H9 (cell line): ENCODE results near the gene GMNN. TPM values are rescaled to one million over a fixed set of nuclear protein-coding genes. Genes with fewer than 3 reads are reported as not detected.

Experiments used
- DNase-seq: peaks from one replicate; pipeline ENCODE4 v3.0.0-alpha.2; 2017
- H2AFZ ChIP-seq: one replicate; pipeline ENCODE4 v1.6.1; 2013; ENCODE audit warnings: mild to moderate bottlenecking, low read length, control low read depth, moderate library complexity
- H2AK5ac ChIP-seq: 2 replicates; pipeline ENCODE4 v1.6.1; 2013; ENCODE audit warnings: low read length, control low read depth, mixed read lengths; ENCODE audit not compliant: insufficient read length
- H2BK120ac ChIP-seq: one replicate; pipeline ENCODE4 v1.6.1; 2013; ENCODE audit warnings: low read depth, mild to moderate bottlenecking, low read length, control low read depth, inconsistent platforms; ENCODE audit not compliant: poor library complexity, severe bottlenecking
- H2BK12ac ChIP-seq: 2 replicates; pipeline ENCODE4 v1.6.1; 2013; ENCODE audit warnings: low read length, control low read depth, mixed read lengths, low read depth; ENCODE audit not compliant: insufficient read length
- H2BK15ac ChIP-seq: 2 replicates; pipeline ENCODE4 v1.6.1; 2013; ENCODE audit warnings: low read depth, low read length, control low read depth
- H2BK20ac ChIP-seq: one replicate; pipeline ENCODE4 v1.6.1; 2013; ENCODE audit warnings: low read depth, mild to moderate bottlenecking, low read length, control low read depth, inconsistent platforms; ENCODE audit not compliant: poor library complexity, severe bottlenecking
- H2BK5ac ChIP-seq: 2 replicates; pipeline ENCODE4 v1.6.1; 2013; ENCODE audit warnings: low read length, control low read depth, mixed read lengths; ENCODE audit not compliant: insufficient read length
- H3K14ac ChIP-seq: 2 replicates; pipeline ENCODE4 v1.6.1; 2013; ENCODE audit warnings: low read length, control low read depth; ENCODE audit not compliant: insufficient read depth
- H3K18ac ChIP-seq: 2 replicates; pipeline ENCODE4 v1.6.1; 2013; ENCODE audit warnings: low read depth, mild to moderate bottlenecking, mixed read lengths, low read length, control low read depth; ENCODE audit not compliant: insufficient read length
- H3K23ac ChIP-seq: 2 replicates; pipeline ENCODE4 v1.6.1; 2013; ENCODE audit warnings: low read length, control low read depth, mixed read lengths, low read depth; ENCODE audit not compliant: insufficient read length
- H3K23me2 ChIP-seq: 2 replicates; pipeline ENCODE4 v1.6.1; 2013; ENCODE audit warnings: low read depth, mild to moderate bottlenecking, mixed read lengths, low read length, control low read depth; ENCODE audit not compliant: insufficient read length, poor library complexity, severe bottlenecking
- H3K27ac ChIP-seq: 2 replicates; pipeline ENCODE4 v1.5.1; 2013; ENCODE audit warnings: low read length, control low read depth, mixed read lengths, low read depth; ENCODE audit not compliant: insufficient read length
- H3K27me3 ChIP-seq: 2 replicates; pipeline ENCODE4 v1.6.1; 2013; ENCODE audit warnings: low read length, control low read depth, inconsistent platforms; ENCODE audit not compliant: insufficient read depth
- H3K4ac ChIP-seq: 2 replicates; pipeline ENCODE4 v1.6.1; 2013; ENCODE audit warnings: low read depth, mild to moderate bottlenecking, control low read depth, inconsistent platforms, low read length, moderate library complexity
- H3K4me1 ChIP-seq: 2 replicates; pipeline ENCODE4 v1.6.1; 2013; ENCODE audit warnings: low read length, control low read depth, inconsistent platforms; ENCODE audit not compliant: insufficient read depth
- H3K4me2 ChIP-seq: 2 replicates; pipeline ENCODE4 v1.6.1; 2013; ENCODE audit warnings: low read length, control low read depth, mixed read lengths; ENCODE audit not compliant: insufficient read length, insufficient read depth
- H3K56ac ChIP-seq: 2 replicates; pipeline ENCODE4 v1.6.1; 2013; ENCODE audit warnings: low read depth, mild to moderate bottlenecking, mixed read lengths, low read length, control low read depth; ENCODE audit not compliant: insufficient read length
- H3K79me1 ChIP-seq: 2 replicates; pipeline ENCODE4 v1.6.1; 2013; ENCODE audit warnings: low read depth, mild to moderate bottlenecking, moderate library complexity, low read length, control low read depth, inconsistent platforms; ENCODE audit not compliant: insufficient read depth, poor library complexity, severe bottlenecking
- H3K79me2 ChIP-seq: 2 replicates; pipeline ENCODE4 v1.6.1; 2013; ENCODE audit warnings: low read length, control low read depth, inconsistent platforms; ENCODE audit not compliant: insufficient read depth
- H3K9ac ChIP-seq: 2 replicates; pipeline ENCODE4 v1.6.1; 2013; ENCODE audit warnings: low read length, control low read depth, mixed read lengths; ENCODE audit not compliant: insufficient read length; ENCODE audit errors: extremely low read depth
- H3K9me3 ChIP-seq: one replicate; pipeline ENCODE4 v1.6.1; 2013; ENCODE audit warnings: low read depth, low read length, inconsistent platforms; ENCODE audit not compliant: control insufficient read depth
- H3T11ph ChIP-seq: one replicate; pipeline ENCODE4 v1.6.1; 2013; ENCODE audit warnings: mild to moderate bottlenecking, low read length, control low read depth, inconsistent platforms
- H4K20me1 ChIP-seq: one replicate; pipeline ENCODE4 v1.6.1; 2013; ENCODE audit not compliant: control insufficient read depth, insufficient read length, insufficient read depth
- H4K5ac ChIP-seq: 2 replicates; pipeline ENCODE4 v1.6.1; 2013; ENCODE audit warnings: low read depth, mild to moderate bottlenecking, mixed read lengths, low read length, control low read depth; ENCODE audit not compliant: insufficient read length
- H4K8ac ChIP-seq: replicated peaks from 2 replicates; pipeline ENCODE4 v1.6.1; 2013; ENCODE audit warnings: low read length, control low read depth, mixed read lengths, low read depth; ENCODE audit not compliant: insufficient read length
- H4K91ac ChIP-seq: 2 replicates; pipeline ENCODE4 v1.6.1; 2013; ENCODE audit warnings: low read depth, mild to moderate bottlenecking, moderate library complexity, mixed read lengths, low read length, control low read depth; ENCODE audit not compliant: insufficient read length
- H3K27ac Mint-ChIP-seq, 3 experiments: 2 replicates in 2 of 3; 3 replicates in 1 of 3; pipeline ENCODE4 v1.8.0; 2020 to 2021; ENCODE audit warnings: mixed read lengths in 3 of 3, mild to moderate bottlenecking in 1 of 3, moderate library complexity in 1 of 3
- H3K27me3 Mint-ChIP-seq: 2 replicates; pipeline ENCODE4 v1.8.0; 2021; ENCODE audit warnings: low read depth, mild to moderate bottlenecking, moderate library complexity, mixed read lengths
- H3K36me3 Mint-ChIP-seq, 3 experiments: 2 replicates in 2 of 3; 3 replicates in 1 of 3; pipeline ENCODE4 v1.8.0; 2020 to 2021; ENCODE audit warnings: low read depth in 3 of 3, mixed read lengths in 3 of 3; ENCODE audit not compliant: insufficient read depth in 1 of 3
- H3K4me1 Mint-ChIP-seq, 2 experiments: 2 replicates each; pipeline ENCODE4 v1.8.0; 2020; ENCODE audit warnings: mixed read lengths in 2 of 2
- H3K4me3 Mint-ChIP-seq, 2 experiments: 2 replicates in 1 of 2; 3 replicates in 1 of 2; pipeline ENCODE4 v1.8.0; 2020 to 2021; ENCODE audit warnings: mild to moderate bottlenecking in 2 of 2, mixed read lengths in 2 of 2, moderate library complexity in 1 of 2
- H3K9me3 Mint-ChIP-seq, 2 experiments: 2 replicates in 1 of 2; 3 replicates in 1 of 2; pipeline ENCODE4 v1.8.0; 2020; ENCODE audit warnings: mild to moderate bottlenecking in 2 of 2, mixed read lengths in 2 of 2, moderate library complexity in 1 of 2
- CTCF ChIP-seq: fragments of 200-600 bp; sonication (generic); conservative IDR thresholded peaks from 3 replicates; pipeline ENCODE4 v1.8.0; 2021; ENCODE audit warnings: antibody characterized with exemption, mild to moderate bottlenecking
- WGBS: extraction: QIAGEN DNeasy Blood & Tissue Kit; methylation state at CpG from one replicate; pipeline ENCODE4 v1.1.7; 2013; ENCODE audit warnings: missing lambda C conversion rate, low lambda C conversion rate, mixed read lengths; ENCODE audit not compliant: insufficient read length; ENCODE audit errors: extremely low coverage; 5-methylcytosine and 5-hydroxymethylcytosine counted together
- total RNA-seq: library from RNA; stranded (reverse); gene quantifications from 2 replicates; pipeline ENCODE4 v1.2.1, GENCODE V29; 2021

Gene GMNN
- total RNA-seq, 1 experiment from 2014 or later: 106 TPM

GRCh38 chr6:24833711-24834386 is 59.1 kb downstream of the GMNN start:
- Histone ChIP-seq H3K4me2 (no peak overlapping the region), H3K9ac (no peak overlapping the region), H2BK20ac (no peak overlapping the region), H3K4me1 (no peaks in the 10 kb centered on the region), H4K5ac (no peak overlapping the region), H3K79me2 (no peaks in the 10 kb centered on the region), H3K23ac (no peak overlapping the region), H2BK120ac (no peak overlapping the region), H4K8ac (no peak overlapping the region), H3K14ac (no peak overlapping the region), H3K4ac (no peak overlapping the region), H3K79me1 (no peaks in the 10 kb centered on the region), H3K18ac (no peak overlapping the region), H3K23me2 (no peaks in the 10 kb centered on the region), H4K91ac (no peak overlapping the region), H2BK15ac (no peak overlapping the region), H2AK5ac (no peak overlapping the region), H2BK5ac (no peak overlapping the region), H4K20me1 (no peaks in the 10 kb centered on the region), H3K27ac (no peak overlapping the region), H2BK12ac (no peak overlapping the region), H3K9me3 (no peaks in the 10 kb centered on the region), H3K27me3 (no peaks in the 10 kb centered on the region), H2AFZ (no peak overlapping the region), H3T11ph (no peak overlapping the region), H3K56ac (no peak overlapping the region)
- peaks cover 0 to 3% (median 2%) of the 10 kb centered on the region in 3 experiments; a peak in 2 of 7 replicates for H3K36me3 Mint-ChIP-seq
- DNase-seq: no peak
- H3K4me3 Mint-ChIP-seq: no peak overlapping the region
- H3K27ac Mint-ChIP-seq: 0 out of 7 replicates have a peak overlapping the region, but pooled peaks of 1 of the 3 experiments have one; percentile 21
- TF ChIP-seq CTCF: no peak
- no peaks in the 10 kb centered on the region for H3K27me3 Mint-ChIP-seq
- H3K4me1 Mint-ChIP-seq: peaks cover 19 to 20% of the 10 kb centered on the region in 2 experiments
- WGBS: no CpG with 5 or more reads among the region's 4 CpGs
- no peaks in the 10 kb centered on the region for H3K9me3 Mint-ChIP-seq

Other genes with a start within 250 kb of the GMNN start
- gene KIAA0319, start 128.7 kb upstream of the GMNN start, total RNA-seq: 0.28 and 0.31 TPM in 2 replicates
- 54.7 and 55.6 TPM in 2 replicates for gene TDP2, start 108.0 kb upstream of the GMNN start, total RNA-seq
- gene ACOT13, start 107.9 kb upstream of the GMNN start, total RNA-seq: 38.0 and 40.4 TPM in 2 replicates
- 125 TPM in 2 replicates for gene C6orf62, start 55.8 kb upstream of the GMNN start, total RNA-seq
- not detected in 2 replicates for gene ARMH2, start 24.0 kb downstream of the GMNN start, total RNA-seq
- 5.0 and 5.1 TPM in 2 replicates for gene RIPOR2, start 161.0 kb downstream of the GMNN start, total RNA-seq